Stimulated activated CD4-positive, alpha-beta T cell treated with anti-CD3 and anti-CD28 coated beads, Interleukin-1b, Interleukin-23, amount 100 ng/mL, for 24 hours (primary cell): ENCODE data around the gene KLHDC10.
"Not testable (repeated sequence)": the region's sequence is repeated elsewhere in the genome, so short reads cannot be mapped to it uniquely, and the experiment has no call there.

Experiments
- DNase-seq, 4 experiments: peaks; one replicate each; pipeline ENCODE4 v3.0.0-alpha.2; 2020; ENCODE audit warnings: low read depth in 4 of 4, low spot score in 1 of 4

Gene KLHDC10

GRCh38 chr7:130153211-130153908, 83.0 kb downstream of the KLHDC10 start:
- DNase-seq = no peak

DNA sequence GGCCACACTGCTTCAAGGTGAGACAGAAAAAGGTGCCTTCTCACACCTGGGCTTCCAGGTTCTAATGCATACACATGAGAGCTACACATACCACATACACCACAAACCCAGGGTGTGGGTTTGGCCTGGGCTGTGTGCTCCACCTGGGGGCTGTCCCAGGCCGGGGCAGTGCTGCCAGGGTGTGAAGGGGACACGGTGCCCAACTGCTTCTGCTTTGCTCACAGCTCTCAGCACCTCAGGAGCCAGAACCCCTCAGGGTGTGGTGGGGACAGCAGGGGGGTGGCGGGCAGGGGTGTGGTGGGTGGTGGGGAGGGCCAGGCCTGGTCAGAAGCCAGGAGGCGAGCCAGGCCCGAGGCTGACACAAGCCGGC, 83.8 kb downstream of the KLHDC10 start:
- no peak for DNase-seq

GRCh38 chr7:130154501-130155317, 84.4 kb downstream of the KLHDC10 start:
- DNase-seq = no peak

DNA sequence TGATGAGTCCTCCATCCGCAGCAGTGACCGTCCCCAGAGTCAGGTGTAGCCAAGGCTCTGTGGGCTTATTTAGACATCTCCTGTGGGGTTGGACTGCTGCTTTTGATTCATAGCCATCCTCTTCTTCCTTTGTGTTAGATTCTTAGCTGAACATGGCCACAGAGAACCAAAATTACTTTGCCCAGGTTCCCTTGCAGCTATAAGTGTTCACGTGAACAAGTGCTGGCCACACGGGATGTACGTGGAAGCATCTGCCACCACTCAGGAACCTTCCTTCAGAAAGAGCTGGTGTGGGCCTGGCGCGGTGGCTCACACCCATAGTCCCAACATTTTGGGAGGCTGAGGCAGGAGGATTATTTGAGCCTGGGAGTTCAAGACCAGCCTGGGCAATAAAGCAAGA, 85.8 kb downstream of the KLHDC10 start:
- no peak for DNase-seq

GRCh38 chr7:130157700-130158099, 87.4 kb downstream of the KLHDC10 start:
- DNase-seq = no peak

GRCh38 chr7:130160023-130160422, 89.7 kb downstream of the KLHDC10 start:
- no peak for DNase-seq

GRCh38 chr7:130160455-130160854, 90.1 kb downstream of the KLHDC10 start:
- DNase-seq = no peak

- no peak for DNase-seq
These were observed 91.9 kb downstream of the KLHDC10 start for GRCh38 chr7:130162196-130162595.

GRCh38 chr7:130174237-130174959, 104.1 kb downstream of the KLHDC10 start:
- DNase-seq = no peak

- DNase-seq = no peak
These were observed 107.9 kb downstream of the KLHDC10 start for GRCh38 chr7:130178251-130178650.

GRCh38 chr7:130179631-130180030, 109.3 kb downstream of the KLHDC10 start:
- no peak for DNase-seq

- DNase-seq = peak in 2 of 4 experiments; percentile 24 to 37
These were observed 110.4 kb downstream of the KLHDC10 start for GRCh38 chr7:130180571-130181262.

- no peak for DNase-seq
These were observed 110.9 kb downstream of the KLHDC10 start for GRCh38 chr7:130181263-130181605.

DNA sequence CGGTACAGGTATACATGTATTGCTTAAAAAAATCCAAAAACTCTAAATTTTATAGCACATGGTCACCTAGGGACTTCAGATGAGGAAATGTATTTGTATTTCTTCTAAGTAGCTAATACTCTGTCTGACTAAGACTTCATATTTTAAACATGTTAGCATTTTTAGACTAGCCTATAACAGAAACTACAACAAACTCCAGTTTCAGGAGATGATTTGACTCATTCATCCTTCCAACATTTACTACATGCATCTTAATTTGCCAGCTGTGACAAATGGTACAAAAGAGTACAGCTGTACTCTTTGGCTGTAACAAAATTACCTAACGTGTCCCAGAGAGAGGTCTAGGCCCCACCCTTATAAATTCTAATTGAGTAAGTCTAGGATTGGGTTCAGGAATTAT, 112.7 kb downstream of the KLHDC10 start:
- no peak for DNase-seq

- DNase-seq = not testable (repeated sequence)
These were observed 114.0 kb downstream of the KLHDC10 start for GRCh38 chr7:130184349-130184748.
